Neuronal stem cell (in vitro differentiated cells): ENCODE data around the gene TUBA8.

Experiments
- DNase-seq: peaks from one replicate; pipeline ENCODE4 v3.0.0-alpha.2; 2013; ENCODE audit warnings: low spot score
- H2AFZ ChIP-seq: one replicate; pipeline ENCODE4 v1.6.1; 2013; ENCODE audit warnings: mild to moderate bottlenecking, low read length, inconsistent platforms
- H2AK5ac ChIP-seq: 2 replicates; pipeline ENCODE4 v1.6.1; 2013; ENCODE audit warnings: low read depth, mild to moderate bottlenecking, inconsistent platforms, low read length, moderate library complexity, mixed read lengths
- H2BK120ac ChIP-seq: 2 replicates; pipeline ENCODE4 v1.6.1; 2013; ENCODE audit warnings: low read depth, mild to moderate bottlenecking, inconsistent platforms, low read length, moderate library complexity, mixed read lengths
- H2BK12ac ChIP-seq: one replicate; pipeline ENCODE4 v1.6.1; 2013; ENCODE audit warnings: low read length, inconsistent platforms
- H2BK15ac ChIP-seq: 2 replicates; pipeline ENCODE4 v1.6.1; 2013; ENCODE audit warnings: mild to moderate bottlenecking, low read length, inconsistent platforms, mixed read lengths
- H2BK5ac ChIP-seq: one replicate; pipeline ENCODE4 v1.6.1; 2013; ENCODE audit warnings: inconsistent platforms, mild to moderate bottlenecking, low read length, moderate library complexity
- H3K14ac ChIP-seq: one replicate; pipeline ENCODE4 v1.6.1; 2013; ENCODE audit warnings: low read length, inconsistent platforms
- H3K18ac ChIP-seq: 2 replicates; pipeline ENCODE4 v1.6.1; 2013; ENCODE audit warnings: low read length, inconsistent platforms
- H3K23ac ChIP-seq: 2 replicates; pipeline ENCODE4 v1.6.1; 2013; ENCODE audit warnings: low read depth, mild to moderate bottlenecking, mixed read lengths, low read length, inconsistent platforms; ENCODE audit not compliant: poor library complexity
- H3K27ac ChIP-seq: replicated peaks from 3 replicates; pipeline ENCODE4 v1.5.1; 2013; ENCODE audit warnings: low read length, inconsistent platforms
- H3K27me3 ChIP-seq, 3 experiments: 2 replicates each; pipeline ENCODE4 v1.6.1; 2013; ENCODE audit warnings: low read length in 3 of 3, mild to moderate bottlenecking in 2 of 3, inconsistent platforms in 1 of 3, low read depth in 1 of 3, mixed read lengths in 1 of 3, moderate library complexity in 1 of 3; ENCODE audit not compliant: control insufficient read depth in 3 of 3, insufficient read depth in 3 of 3
- H3K36me3 ChIP-seq, 2 donors: replicated peaks in 1 of 2; 2 replicates each; pipeline ENCODE4 v1.6.1; 2013; ENCODE audit warnings: low read length in 2 of 2; ENCODE audit not compliant: control insufficient read depth in 2 of 2, insufficient read depth in 2 of 2
- H3K4ac ChIP-seq: 2 replicates; pipeline ENCODE4 v1.6.1; 2013; ENCODE audit warnings: inconsistent platforms, mild to moderate bottlenecking, low read length, moderate library complexity
- H3K4me1 ChIP-seq, 2 donors: 1 replicate in 1 of 2; 2 replicates in 1 of 2; pipeline ENCODE4 v1.6.1; 2013; ENCODE audit warnings: low read length in 2 of 2, low read depth in 1 of 2; ENCODE audit not compliant: control insufficient read depth in 2 of 2, insufficient read depth in 1 of 2
- H3K4me2 ChIP-seq: one replicate; pipeline ENCODE4 v1.6.1; 2013; ENCODE audit warnings: mild to moderate bottlenecking, low read length, inconsistent platforms; ENCODE audit not compliant: insufficient read depth, poor library complexity, severe bottlenecking
- H3K4me3 ChIP-seq, 2 donors: 2 replicates each; pipeline ENCODE4 v1.5.1; 2013; ENCODE audit warnings: low read length in 2 of 2, mild to moderate bottlenecking in 2 of 2, inconsistent platforms in 1 of 2, moderate library complexity in 1 of 2
- H3K79me1 ChIP-seq: one replicate; pipeline ENCODE4 v1.6.1; 2013; ENCODE audit warnings: low read depth, mild to moderate bottlenecking, inconsistent platforms, low read length, moderate library complexity
- H3K9ac ChIP-seq: one replicate; pipeline ENCODE4 v1.6.1; 2013; ENCODE audit warnings: mild to moderate bottlenecking, low read depth, low read length, inconsistent platforms; ENCODE audit not compliant: poor library complexity
- H3K9me3 ChIP-seq, 2 donors: replicated peaks in 1 of 2; 2 replicates each; pipeline versions ENCODE3 to v1.6.1; 2013; ENCODE audit warnings: low read length in 2 of 2, mild to moderate bottlenecking in 2 of 2, inconsistent platforms in 1 of 2, low read depth in 1 of 2, mixed read lengths in 1 of 2, moderate library complexity in 1 of 2; ENCODE audit not compliant: control insufficient read depth in 2 of 2, insufficient read depth in 1 of 2
- H4K8ac ChIP-seq: one replicate; pipeline ENCODE4 v1.6.1; 2013; ENCODE audit warnings: low read depth, mild to moderate bottlenecking, inconsistent platforms, low read length, moderate library complexity
- H4K91ac ChIP-seq: one replicate; pipeline ENCODE4 v1.6.1; 2013; ENCODE audit warnings: low read length, low read depth, mild to moderate bottlenecking, inconsistent platforms; ENCODE audit not compliant: poor library complexity
- WGBS, 2 donors: extraction: QIAGEN DNeasy Blood & Tissue Kit; methylation state at CpG; one replicate each; pipeline ENCODE4 v1.1.7; 2013; ENCODE audit warnings: missing lambda C conversion rate in 2 of 2, mixed read lengths in 1 of 2; ENCODE audit not compliant: insufficient read length in 2 of 2, insufficient replicate concordance in 1 of 2; ENCODE audit errors: extremely low coverage in 2 of 2; 5-methylcytosine and 5-hydroxymethylcytosine counted together

Gene TUBA8

GRCh38 chr22:18064636-18065035 is 46.0 kb upstream of the TUBA8 start:
- Histone ChIP-seq H3K36me3 (no peaks in the 10 kb centered on the region), H3K4ac (no peak overlapping the region), H3K23ac (no peak overlapping the region), H2BK15ac (no peak overlapping the region), H2AFZ (no peak overlapping the region), H2BK5ac (no peak overlapping the region), H3K4me3 (no peak overlapping the region), H4K8ac (no peak overlapping the region), H2AK5ac (no peak overlapping the region), H4K91ac (no peak overlapping the region), H3K14ac (no peak overlapping the region), H3K27me3 (peaks cover 0 to 50% (median 0%) of the 10 kb centered on the region in 3 experiments), H3K9ac (no peak overlapping the region), H2BK120ac (no peak overlapping the region), H3K9me3 (no peaks in the 10 kb centered on the region), H3K4me1 (peaks cover 5 to 9% of the 10 kb centered on the region in 2 donors), H3K27ac (no peak overlapping the region), H3K4me2 (no peak overlapping the region), H2BK12ac (no peak overlapping the region), H3K79me1 (no peaks in the 10 kb centered on the region), H3K18ac (no peak overlapping the region)
- DNase-seq, result no peak
- WGBS, 2 donors, result no CpG with 5 or more reads among the region's 7 CpGs

- Histone ChIP-seq H2AK5ac (peak overlapping the region; percentile 7), H2BK5ac (no peak overlapping the region), H3K36me3 (no peaks in the 10 kb centered on the region), H2BK120ac (no peak overlapping the region), H3K4me3 (no peak overlapping the region), H2AFZ (no peak overlapping the region), H3K23ac (no peak overlapping the region), H2BK12ac (no peak overlapping the region), H3K4me1 (peaks cover 5 to 9% of the 10 kb centered on the region in 2 donors), H3K4ac (no peak overlapping the region), H2BK15ac (no peak overlapping the region), H4K91ac (no peak overlapping the region), H3K9me3 (no peaks in the 10 kb centered on the region), H3K27me3 (peaks cover 0 to 52% (median 0%) of the 10 kb centered on the region in 3 experiments), H4K8ac (no peak overlapping the region), H3K14ac (no peak overlapping the region), H3K27ac (no peak overlapping the region), H3K79me1 (no peaks in the 10 kb centered on the region), H3K18ac (no peak overlapping the region), H3K4me2 (no peak overlapping the region), H3K9ac (no peak overlapping the region)
- no CpG with 5 or more reads among the region's 9 CpGs for WGBS, 2 donors
- DNase-seq, result no peak
Observed at GRCh38 chr22:18065256-18065655, 45.4 kb upstream of the TUBA8 start.

- no peak overlapping the region for H3K4me2 ChIP-seq
- no CpG with 5 or more reads among the region's 12 CpGs for WGBS, 2 donors
Observed at GRCh38 chr22:18066181-18066859, 44.3 kb upstream of the TUBA8 start.

GRCh38 chr22:18067121-18067520 is 43.5 kb upstream of the TUBA8 start:
- H3K4me1 ChIP-seq, result no peaks in the 10 kb centered on the region
- no peak overlapping the region for H3K27ac ChIP-seq
- no peak overlapping the region for H3K23ac ChIP-seq
- H3K9me3 ChIP-seq, result no peaks in the 10 kb centered on the region
- no peaks in the 10 kb centered on the region for H3K79me1 ChIP-seq
- H3K4me2 ChIP-seq, result no peak overlapping the region
- H2AK5ac ChIP-seq, result no peak overlapping the region
- H3K14ac ChIP-seq, result no peak overlapping the region
- H3K27me3 ChIP-seq, result peaks cover 0 to 55% (median 0%) of the 10 kb centered on the region in 3 experiments
- H2BK12ac ChIP-seq, result no peak overlapping the region
- peak overlapping the region; percentile 68 for H4K91ac ChIP-seq
- H2AFZ ChIP-seq, result no peak overlapping the region
- no peak for DNase-seq
- no peak overlapping the region for H3K4me3 ChIP-seq
- no peak overlapping the region for H2BK15ac ChIP-seq
- no peak overlapping the region for H3K18ac ChIP-seq
- no peak overlapping the region for H3K4ac ChIP-seq
- H3K9ac ChIP-seq, result no peak overlapping the region
- no peaks in the 10 kb centered on the region for H3K36me3 ChIP-seq
- no CpG with 5 or more reads among the region's 3 CpGs for WGBS, 2 donors
- no peak overlapping the region for H2BK5ac ChIP-seq
- H4K8ac ChIP-seq, result no peak overlapping the region
- no peak overlapping the region for H2BK120ac ChIP-seq

More at GRCh38 chr22:18066181-18066859, 44.3 kb upstream of the TUBA8 start:
- H2BK5ac ChIP-seq, result no peak overlapping the region
- H3K27ac ChIP-seq, result no peak overlapping the region
- H3K79me1 ChIP-seq, result no peaks in the 10 kb centered on the region
- H3K9me3 ChIP-seq, result no peaks in the 10 kb centered on the region
- no peak overlapping the region for H2AK5ac ChIP-seq
- H3K9ac ChIP-seq, result no peak overlapping the region
- H3K27me3 ChIP-seq, result peaks cover 0 to 55% (median 0%) of the 10 kb centered on the region in 3 experiments
- H3K36me3 ChIP-seq, result no peaks in the 10 kb centered on the region
- no peak overlapping the region for H3K14ac ChIP-seq
- no peak overlapping the region for H4K8ac ChIP-seq
- no peak overlapping the region for H3K4me3 ChIP-seq
- no peak overlapping the region for H2BK12ac ChIP-seq
- no peak overlapping the region for H3K23ac ChIP-seq
- H3K4me1 ChIP-seq, result peaks cover 1 to 3% of the 10 kb centered on the region in 2 donors
- H2BK120ac ChIP-seq, result no peak overlapping the region
- no peak for DNase-seq
- H2AFZ ChIP-seq, result no peak overlapping the region
- H4K91ac ChIP-seq, result no peak overlapping the region
- H3K4ac ChIP-seq, result no peak overlapping the region
- peak overlapping the region; percentile 59 for H2BK15ac ChIP-seq
- peak overlapping the region; percentile 66 for H3K18ac ChIP-seq
